Thyroid gland (tissue), 4 donors: ENCODE data around the gene MAP7D1.

Source experiments
- CTCF ChIP-seq, 6 experiments: fragments of 200-600 bp in 3 of 6; fragments of 450-650 bp in 3 of 6; sonication (generic) in 3 of 6; IDR thresholded peaks; one replicate each; pipeline ENCODE4 v1.5.1; 2016 to 2019; ENCODE audit warnings: antibody characterized with exemption in 6 of 6, mild to moderate bottlenecking in 2 of 6, inconsistent platforms in 1 of 6, moderate library complexity in 1 of 6
- POLR2A ChIP-seq, 2 donors: fragments of 450-650 bp; IDR thresholded peaks; one replicate each; pipeline ENCODE4 v1.6.1; 2017; ENCODE audit warnings: antibody characterized with exemption in 2 of 2, mild to moderate bottlenecking in 2 of 2, moderate library complexity in 1 of 2

- TF ChIP-seq CTCF (IDR thresholded peaks at IDR 0.05) (no peak), POLR2A (IDR thresholded peaks at IDR 0.05) (no peak)
Measured at GRCh38 chr1:36115200-36115669, 40.7 kb upstream of the MAP7D1 start.
